ENCODE results near the gene TBXAS1.
"Not testable (repeated sequence)": the region's sequence is repeated elsewhere in the genome, so short reads cannot be mapped to it uniquely, and the experiment has no call there.

- not testable (repeated sequence) for TF ChIP-seq CTCF, POLR2A (IDR thresholded peaks at IDR 0.05)
Measured at GRCh38 chr7:139903103-139903477, 74.0 kb downstream of the TBXAS1 start.

All from heart left ventricle (tissue), 13 donors.